ENCODE results near the gene LRRC27. TPM values are rescaled to one million over a fixed set of nuclear protein-coding genes. Genes with fewer than 3 reads are reported as not detected.

The LRRC27 gene
- polyA plus RNA-seq, 3 donors = 21.1 to 41.9 (median 25.8) TPM

GRCh38 chr10:132399117-132400035 is 67.4 kb downstream of the LRRC27 start:
- DNase-seq (ENCODE audit: low read depth in 3 of 3, low spot score in 2 of 3) = no peak

GRCh38 chr10:132400041-132400546 is 68.1 kb downstream of the LRRC27 start:
- no peak for DNase-seq (ENCODE audit: low read depth in 3 of 3, low spot score in 2 of 3)

GRCh38 chr10:132400547-132401151 is 68.7 kb downstream of the LRRC27 start:
- no peak for DNase-seq (ENCODE audit: low read depth in 3 of 3, low spot score in 2 of 3)

GRCh38 chr10:132401401-132402118 is 69.6 kb downstream of the LRRC27 start:
- DNase-seq (ENCODE audit: low read depth in 3 of 3, low spot score in 2 of 3) = no peak

- no peak for DNase-seq (ENCODE audit: low read depth in 3 of 3, low spot score in 2 of 3)
Observed at GRCh38 chr10:132402781-132403241, 70.8 kb downstream of the LRRC27 start.

GRCh38 chr10:132403511-132404168 is 71.6 kb downstream of the LRRC27 start:
- DNase-seq (ENCODE audit: low read depth in 3 of 3, low spot score in 2 of 3) = no peak

- no peak for DNase-seq (ENCODE audit: low read depth in 3 of 3, low spot score in 2 of 3)
Observed at GRCh38 chr10:132404169-132404880, 72.3 kb downstream of the LRRC27 start.

GRCh38 chr10:132404911-132405462 is 73.0 kb downstream of the LRRC27 start:
- no peak for DNase-seq (ENCODE audit: low read depth in 3 of 3, low spot score in 2 of 3)

- no peak for DNase-seq (ENCODE audit: low read depth in 3 of 3, low spot score in 2 of 3)
Observed at GRCh38 chr10:132405463-132405991, 73.5 kb downstream of the LRRC27 start.

- DNase-seq (ENCODE audit: low read depth in 3 of 3, low spot score in 2 of 3) = no peak
Observed at GRCh38 chr10:132406181-132406580, 74.2 kb downstream of the LRRC27 start.

- no peak for DNase-seq (ENCODE audit: low read depth in 3 of 3, low spot score in 2 of 3)
Observed at GRCh38 chr10:132406750-132407149, 74.8 kb downstream of the LRRC27 start.

GRCh38 chr10:132407243-132407746 is 75.3 kb downstream of the LRRC27 start:
- DNase-seq (ENCODE audit: low read depth in 3 of 3, low spot score in 2 of 3) = no peak

GRCh38 chr10:132407846-132408278 is 75.9 kb downstream of the LRRC27 start:
- no peak for DNase-seq (ENCODE audit: low read depth in 3 of 3, low spot score in 2 of 3)

GRCh38 chr10:132408367-132408781 is 76.4 kb downstream of the LRRC27 start:
- DNase-seq (ENCODE audit: low read depth in 3 of 3, low spot score in 2 of 3) = no peak

- DNase-seq (ENCODE audit: low read depth in 3 of 3, low spot score in 2 of 3) = no peak
Observed at GRCh38 chr10:132408823-132409666, 77.1 kb downstream of the LRRC27 start.

- DNase-seq (ENCODE audit: low read depth in 3 of 3, low spot score in 2 of 3) = no peak
Observed at GRCh38 chr10:132409667-132410028, 77.7 kb downstream of the LRRC27 start.

GRCh38 chr10:132410056-132410778 is 78.2 kb downstream of the LRRC27 start:
- no peak for DNase-seq (ENCODE audit: low read depth in 3 of 3, low spot score in 2 of 3)
